NCI-H2107 treated with DMSO at 0.1 percent for 48 hours (cell line): Measurements from ENCODE around the gene KLK1.
"Not testable (repeated sequence)": the region's sequence is repeated elsewhere in the genome, so short reads cannot be mapped to it uniquely, and the experiment has no call there.

Experiments
- DNase-seq: peaks from one replicate; lab custom pipeline; 2025; ENCODE audit not compliant: unreplicated experiment; lab: John Stamatoyannopoulos, UW

The KLK1 gene

GRCh38 chr19:50794074-50794875, 29.3 kb downstream of the KLK1 start:
- DNase-seq, result peak; percentile 16

- no peak for DNase-seq
These were observed 30.0 kb downstream of the KLK1 start for GRCh38 chr19:50793558-50794065.

GRCh38 chr19:50792272-50793250, 31.0 kb downstream of the KLK1 start:
- no peak for DNase-seq

- no peak for DNase-seq
These were observed 31.9 kb downstream of the KLK1 start for GRCh38 chr19:50791594-50792271.

- no peak for DNase-seq
These were observed 32.6 kb downstream of the KLK1 start for GRCh38 chr19:50790922-50791467.

GRCh38 chr19:50790396-50790795, 33.2 kb downstream of the KLK1 start, which contains the start of gene ACP4:
Gene ACP4 (plus strand): TSS chr19:50790415. CDS start chr19:50790415, 0 bp downstream.
- DNase-seq, result no peak

GRCh38 chr19:50785329-50785728, 38.3 kb downstream of the KLK1 start:
- DNase-seq, result no peak

- DNase-seq, result no peak
These were observed 38.9 kb downstream of the KLK1 start for GRCh38 chr19:50784710-50785109.

GRCh38 chr19:50783848-50784152, 39.8 kb downstream of the KLK1 start:
- DNase-seq, result not testable (repeated sequence)

- no peak for DNase-seq
These were observed 42.7 kb downstream of the KLK1 start for GRCh38 chr19:50780753-50781435.

GRCh38 chr19:50779504-50780457, 43.8 kb downstream of the KLK1 start:
- DNase-seq, result no peak

GRCh38 chr19:50778906-50779430, 44.6 kb downstream of the KLK1 start:
- DNase-seq, result no peak

- DNase-seq, result no peak
These were observed 45.7 kb downstream of the KLK1 start for GRCh38 chr19:50777830-50778303.

- DNase-seq, result no peak
These were observed 46.3 kb downstream of the KLK1 start for GRCh38 chr19:50777261-50777660.

GRCh38 chr19:50776131-50776530, 47.5 kb downstream of the KLK1 start:
- DNase-seq, result no peak

GRCh38 chr19:50773454-50773853, 50.1 kb downstream of the KLK1 start:
- not testable (repeated sequence) for DNase-seq

- not testable (repeated sequence) for DNase-seq
These were observed 50.7 kb downstream of the KLK1 start for GRCh38 chr19:50772912-50773311.

GRCh38 chr19:50772476-50772875, 51.1 kb downstream of the KLK1 start:
- no peak for DNase-seq

GRCh38 chr19:50770888-50771287, 52.7 kb downstream of the KLK1 start:
- no peak for DNase-seq
